ENCODE data around the gene SUSD6. TPM values are rescaled to one million over a fixed set of nuclear protein-coding genes. Genes with fewer than 3 reads are reported as not detected.
"Not testable (repeated sequence)": the region's sequence is repeated elsewhere in the genome, so short reads cannot be mapped to it uniquely, and the experiment has no call there.

Gene SUSD6
- total RNA-seq, 1 experiment from 2014 or later = 24.1 TPM

DNA sequence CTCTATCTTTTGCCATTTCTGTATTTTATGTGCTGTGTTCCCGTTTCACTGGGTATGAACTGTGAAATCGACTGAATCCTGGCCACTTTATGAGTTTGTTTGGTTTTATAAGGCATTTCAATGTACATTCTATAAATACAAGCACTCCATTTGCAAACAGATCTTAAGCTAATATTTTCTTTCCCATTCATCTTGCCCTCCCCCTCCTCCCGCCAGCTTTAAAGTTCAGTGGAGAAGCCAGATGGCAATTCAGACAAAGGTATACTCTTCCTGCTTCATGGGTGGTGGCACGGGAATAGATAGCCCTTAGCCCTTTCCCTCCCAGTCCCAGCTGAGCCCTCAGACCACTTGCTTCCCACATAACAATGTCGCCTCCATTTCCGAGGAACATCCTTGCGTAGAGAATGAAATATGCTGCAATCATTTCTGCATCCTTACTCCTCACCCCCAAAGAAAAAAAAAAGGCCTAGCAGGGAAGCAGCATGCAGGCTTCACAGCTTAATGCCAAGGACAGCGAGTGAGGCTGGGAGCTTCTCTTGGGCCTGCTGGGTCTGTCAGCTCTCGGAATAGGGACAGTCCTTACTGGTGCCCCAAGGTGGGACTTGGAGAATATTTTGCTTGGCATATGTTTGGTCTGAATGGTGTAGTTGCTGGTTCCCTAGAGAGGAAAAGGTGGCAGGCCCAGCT lies 102.7 kb downstream of the SUSD6 start:
- H3K4me1 ChIP-seq (replicated peaks; ENCODE audit: insufficient read depth) = no peaks in the 10 kb centered on the region
- H2AFZ ChIP-seq = no peak overlapping the region
- no peaks in the 10 kb centered on the region for H3K79me2 ChIP-seq (ENCODE audit: low read depth)
- ChIA-PET POLR2A (ENCODE audit: unreplicated experiment) (interaction anchor here (0.5 kb wide), 1 partner anchor 9 kb away, joined by 7 read pairs; no protein-coding TSS in a partner anchor), CTCF (interaction anchor here (0.6 kb wide), 1 partner anchor 373 kb away, joined by 9 read pairs; no protein-coding TSS in a partner anchor)
- H3K27me3 ChIP-seq (ENCODE audit: insufficient read depth, low read depth) = no peaks in the 10 kb centered on the region
- H3K4me2 ChIP-seq = no peak overlapping the region
- H3F3A ChIP-seq (ENCODE audit: insufficient read depth, low read depth) = peaks cover 12% of the 10 kb centered on the region; the same call in 1 of the 2 replicates
- no peaks in the 10 kb centered on the region for H3K9me2 ChIP-seq (ENCODE audit: insufficient read depth)
- TF ChIP-seq, protein P1, sequence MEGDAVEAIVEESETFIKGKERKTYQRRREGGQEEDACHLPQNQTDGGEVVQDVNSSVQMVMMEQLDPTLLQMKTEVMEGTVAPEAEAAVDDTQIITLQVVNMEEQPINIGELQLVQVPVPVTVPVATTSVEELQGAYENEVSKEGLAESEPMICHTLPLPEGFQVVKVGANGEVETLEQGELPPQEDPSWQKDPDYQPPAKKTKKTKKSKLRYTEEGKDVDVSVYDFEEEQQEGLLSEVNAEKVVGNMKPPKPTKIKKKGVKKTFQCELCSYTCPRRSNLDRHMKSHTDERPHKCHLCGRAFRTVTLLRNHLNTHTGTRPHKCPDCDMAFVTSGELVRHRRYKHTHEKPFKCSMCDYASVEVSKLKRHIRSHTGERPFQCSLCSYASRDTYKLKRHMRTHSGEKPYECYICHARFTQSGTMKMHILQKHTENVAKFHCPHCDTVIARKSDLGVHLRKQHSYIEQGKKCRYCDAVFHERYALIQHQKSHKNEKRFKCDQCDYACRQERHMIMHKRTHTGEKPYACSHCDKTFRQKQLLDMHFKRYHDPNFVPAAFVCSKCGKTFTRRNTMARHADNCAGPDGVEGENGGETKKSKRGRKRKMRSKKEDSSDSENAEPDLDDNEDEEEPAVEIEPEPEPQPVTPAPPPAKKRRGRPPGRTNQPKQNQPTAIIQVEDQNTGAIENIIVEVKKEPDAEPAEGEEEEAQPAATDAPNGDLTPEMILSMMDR (conservative IDR thresholded peaks at IDR 0.05) = no peak
- no peak for TF ChIP-seq EZH2 (IDR thresholded peaks at IDR 0.05; ENCODE audit: low read depth)
- intact Hi-C loops (cut with micrococcal nuclease; ENCODE audit: unreplicated experiment) = loop anchor here (2.0 kb wide), 1 partner anchor 55 kb away; no protein-coding TSS in a partner anchor
- BruUV-seq (replicated peaks) = no TSS peak
- no peaks in the 10 kb centered on the region for H4K20me1 ChIP-seq (ENCODE audit: insufficient read depth)
- DNase-seq = no peak
- no peaks in the 10 kb centered on the region for H3K36me3 ChIP-seq (ENCODE audit: low read depth)
- no peak overlapping the region for H3K4me3 ChIP-seq
- no peak overlapping the region for H3K27ac ChIP-seq
- no peaks in the 10 kb centered on the region for H3K9me3 ChIP-seq (ENCODE audit: insufficient read depth, low read depth)

DNA sequence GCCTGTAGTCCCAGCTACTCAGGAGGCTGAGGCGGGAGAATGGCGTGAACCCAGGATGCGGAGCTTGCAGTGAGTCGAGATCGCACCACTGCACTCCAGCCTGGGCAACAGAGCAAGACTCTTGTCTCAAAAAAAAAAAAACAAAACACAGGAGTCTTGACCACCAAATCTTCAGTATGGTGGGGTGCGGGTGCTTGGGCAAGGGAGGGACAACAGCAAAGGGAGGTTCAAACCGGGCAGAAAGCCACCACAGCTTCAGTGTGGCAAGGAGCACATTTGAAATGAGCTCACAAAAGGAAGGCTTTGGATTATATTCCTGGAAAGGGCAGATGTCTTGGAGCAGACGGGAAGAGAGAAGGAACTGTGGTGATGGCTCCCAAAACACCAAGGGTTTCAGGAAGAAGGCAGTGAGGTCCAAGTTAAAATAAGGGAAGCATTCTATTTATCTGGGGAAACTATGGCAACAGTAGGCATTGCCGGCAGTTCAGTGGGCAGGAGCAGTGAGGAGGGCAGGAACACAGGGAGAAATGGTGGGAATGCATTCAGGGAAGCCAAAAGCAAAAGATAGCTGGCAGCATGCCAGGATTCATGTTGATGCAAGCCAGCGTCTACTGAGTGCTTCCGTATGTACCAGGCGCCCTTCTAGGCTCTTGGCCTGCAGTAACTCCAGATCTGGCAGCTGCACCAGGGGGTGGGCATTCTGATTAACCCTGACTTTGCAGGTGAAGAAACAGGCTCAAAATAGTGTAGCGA lies 104.5 kb downstream of the SUSD6 start:
- TF ChIP-seq, protein P1 (conservative IDR thresholded peaks at IDR 0.05) = no peak
- TF ChIP-seq EZH2 (IDR thresholded peaks at IDR 0.05; ENCODE audit: low read depth) = no peak
- Histone ChIP-seq H2AFZ (no peak overlapping the region), H3F3A (ENCODE audit: insufficient read depth, low read depth) (peaks cover 12% of the 10 kb centered on the region; the same call in 1 of the 2 replicates), H4K20me1 (ENCODE audit: insufficient read depth) (no peaks in the 10 kb centered on the region), H3K79me2 (ENCODE audit: low read depth) (no peaks in the 10 kb centered on the region), H3K9me2 (ENCODE audit: insufficient read depth) (no peaks in the 10 kb centered on the region), H3K9me3 (ENCODE audit: insufficient read depth, low read depth) (no peaks in the 10 kb centered on the region), H3K36me3 (ENCODE audit: low read depth) (no peaks in the 10 kb centered on the region), H3K4me3 (no peak overlapping the region), H3K4me2 (no peak overlapping the region), H3K27me3 (ENCODE audit: insufficient read depth, low read depth) (no peaks in the 10 kb centered on the region), H3K27ac (no peak overlapping the region), H3K4me1 (replicated peaks; ENCODE audit: insufficient read depth) (no peaks in the 10 kb centered on the region)
- POLR2A ChIA-PET (ENCODE audit: unreplicated experiment) = interaction anchor here (0.6 to 0.7 kb wide), 2 partner anchors 51 to 82 kb away, joined by 3 to 5 read pairs; partner anchors contain the start of gene SRSF5
- intact Hi-C loops (cut with micrococcal nuclease; ENCODE audit: unreplicated experiment) = loop anchor here (2.0 kb wide), 2 partner anchors 103 to 131 kb away; no protein-coding TSS in a partner anchor
- peak in 1 of 2 experiments; percentile 49 for DNase-seq
- BruUV-seq (replicated peaks) = no TSS peak
- CTCF ChIA-PET = interaction anchor here (0.6 kb wide), 1 partner anchor 53 kb away, joined by 3 read pairs; no protein-coding TSS in a partner anchor

DNA sequence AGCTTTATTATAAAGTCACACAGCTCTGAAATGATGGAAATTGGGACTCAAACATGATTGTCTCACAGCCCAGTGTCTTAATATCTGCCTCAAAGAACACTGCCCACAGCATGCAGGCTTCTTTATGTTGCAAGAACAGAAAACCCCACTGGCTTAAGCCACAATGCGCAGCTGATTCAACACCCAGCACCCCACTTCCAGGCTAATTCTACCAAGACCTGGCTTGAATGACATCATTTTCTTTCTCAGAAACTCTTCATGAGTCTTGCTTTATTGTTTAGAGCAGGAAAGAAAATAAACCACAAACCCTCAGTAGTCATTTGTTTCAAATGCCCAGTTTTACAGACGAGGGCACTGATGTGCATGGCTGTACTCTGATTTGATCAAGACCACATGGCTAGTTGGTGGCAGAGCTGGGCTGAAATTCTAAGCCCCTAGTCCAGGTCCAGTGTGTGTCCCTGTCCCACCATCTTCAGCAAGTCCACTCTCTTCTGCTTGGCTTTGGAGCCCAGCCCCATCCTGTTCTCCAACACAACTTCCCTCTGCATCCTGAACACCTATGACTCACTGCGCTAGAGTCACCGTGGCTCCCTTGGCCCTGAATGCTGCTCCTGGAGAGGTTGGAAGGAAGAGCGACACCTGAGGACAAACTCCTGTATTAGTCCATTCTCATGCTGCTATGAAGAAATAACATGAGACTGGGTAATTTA lies 105.2 kb downstream of the SUSD6 start:
- Histone ChIP-seq H2AFZ (no peak overlapping the region), H3K79me2 (ENCODE audit: low read depth) (no peaks in the 10 kb centered on the region), H3K27ac (no peak overlapping the region), H3K4me2 (no peak overlapping the region), H3K27me3 (ENCODE audit: insufficient read depth, low read depth) (no peaks in the 10 kb centered on the region), H4K20me1 (ENCODE audit: insufficient read depth) (no peaks in the 10 kb centered on the region), H3K4me1 (replicated peaks; ENCODE audit: insufficient read depth) (no peaks in the 10 kb centered on the region), H3K9me2 (ENCODE audit: insufficient read depth) (no peaks in the 10 kb centered on the region), H3K9me3 (ENCODE audit: insufficient read depth, low read depth) (no peaks in the 10 kb centered on the region), H3F3A (ENCODE audit: insufficient read depth, low read depth) (peaks cover 12% of the 10 kb centered on the region; the same call in 1 of the 2 replicates), H3K4me3 (no peak overlapping the region), H3K36me3 (ENCODE audit: low read depth) (no peaks in the 10 kb centered on the region)
- no TSS peak for BruUV-seq (replicated peaks)
- TF ChIP-seq, protein P1 (conservative IDR thresholded peaks at IDR 0.05) = no peak
- no peak for TF ChIP-seq EZH2 (IDR thresholded peaks at IDR 0.05; ENCODE audit: low read depth)
- ChIA-PET CTCF (interaction anchor here (0.6 kb wide), 1 partner anchor 54 kb away, joined by 3 read pairs; no protein-coding TSS in a partner anchor), POLR2A (ENCODE audit: unreplicated experiment) (interaction anchor here (0.6 to 0.7 kb wide), 2 partner anchors 50 to 82 kb away, joined by 3 to 5 read pairs; partner anchors contain the start of gene SRSF5)
- intact Hi-C loops (cut with micrococcal nuclease; ENCODE audit: unreplicated experiment) = loop anchor here (2.0 kb wide), 2 partner anchors 104 to 132 kb away; no protein-coding TSS in a partner anchor
- DNase-seq = peak in 1 of 2 experiments; percentile 68

DNA sequence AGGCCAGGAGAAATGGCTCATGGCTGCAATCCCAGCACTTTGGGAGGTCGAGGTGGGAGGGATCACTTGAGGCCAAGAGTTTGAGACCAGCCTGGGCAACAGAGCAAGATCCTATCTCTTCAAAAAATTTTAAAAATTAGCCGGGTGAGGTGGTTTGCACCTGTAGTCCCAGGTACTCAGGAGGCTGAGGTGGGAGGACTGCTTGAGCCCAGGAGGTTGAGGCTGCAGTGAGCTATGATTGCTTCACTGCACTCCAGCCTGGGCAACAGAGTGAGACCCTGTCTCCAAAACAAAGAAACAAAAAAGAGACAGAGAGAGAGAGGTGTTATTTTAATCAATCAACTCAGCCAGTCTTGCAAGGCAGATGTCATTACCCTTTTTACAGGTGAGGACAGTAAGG lies 107.2 kb downstream of the SUSD6 start:
- DNase-seq; H2AFZ ChIP-seq; BruUV-seq (replicated peaks); H3K27me3 ChIP-seq (ENCODE audit: insufficient read depth, low read depth); H3F3A ChIP-seq (ENCODE audit: insufficient read depth, low read depth); H3K9me3 ChIP-seq (ENCODE audit: insufficient read depth, low read depth); H3K9me2 ChIP-seq (ENCODE audit: insufficient read depth); H3K4me3 ChIP-seq; intact Hi-C loops (cut with micrococcal nuclease; ENCODE audit: unreplicated experiment); H3K79me2 ChIP-seq (ENCODE audit: low read depth); POLR2A ChIA-PET (ENCODE audit: unreplicated experiment); H3K36me3 ChIP-seq (ENCODE audit: low read depth); H3K27ac ChIP-seq; H3K4me2 ChIP-seq; H3K4me1 ChIP-seq (replicated peaks; ENCODE audit: insufficient read depth); H4K20me1 ChIP-seq (ENCODE audit: insufficient read depth): not testable (repeated sequence)
- CTCF ChIA-PET = interaction anchor here (0.5 kb wide), 1 partner anchor 74 kb away, joined by 7 read pairs; no protein-coding TSS in a partner anchor

Data from PC-9 (cell line).